ENCODE results near the gene SEMA3C.

DNA sequence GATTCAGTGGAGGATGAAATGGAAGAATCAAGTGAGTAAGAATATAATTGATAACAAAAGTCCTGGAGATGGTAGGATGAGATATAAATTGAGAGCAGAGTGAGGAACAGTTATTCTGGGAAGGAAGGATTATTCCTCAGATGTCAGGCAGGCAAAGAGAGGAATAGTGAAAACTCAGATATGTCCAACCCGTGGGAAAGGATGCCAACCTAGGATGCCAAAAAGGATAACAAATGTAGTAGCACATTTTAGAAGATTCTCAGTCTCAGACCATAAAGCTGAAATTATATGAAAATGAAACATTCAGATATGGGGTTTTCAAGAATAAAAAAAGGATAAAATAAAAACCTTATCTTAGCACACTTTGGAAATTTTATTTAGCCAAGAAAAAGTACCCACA is 131.1 kb downstream of the SEMA3C start:
- TF ChIP-seq, protein P1, sequence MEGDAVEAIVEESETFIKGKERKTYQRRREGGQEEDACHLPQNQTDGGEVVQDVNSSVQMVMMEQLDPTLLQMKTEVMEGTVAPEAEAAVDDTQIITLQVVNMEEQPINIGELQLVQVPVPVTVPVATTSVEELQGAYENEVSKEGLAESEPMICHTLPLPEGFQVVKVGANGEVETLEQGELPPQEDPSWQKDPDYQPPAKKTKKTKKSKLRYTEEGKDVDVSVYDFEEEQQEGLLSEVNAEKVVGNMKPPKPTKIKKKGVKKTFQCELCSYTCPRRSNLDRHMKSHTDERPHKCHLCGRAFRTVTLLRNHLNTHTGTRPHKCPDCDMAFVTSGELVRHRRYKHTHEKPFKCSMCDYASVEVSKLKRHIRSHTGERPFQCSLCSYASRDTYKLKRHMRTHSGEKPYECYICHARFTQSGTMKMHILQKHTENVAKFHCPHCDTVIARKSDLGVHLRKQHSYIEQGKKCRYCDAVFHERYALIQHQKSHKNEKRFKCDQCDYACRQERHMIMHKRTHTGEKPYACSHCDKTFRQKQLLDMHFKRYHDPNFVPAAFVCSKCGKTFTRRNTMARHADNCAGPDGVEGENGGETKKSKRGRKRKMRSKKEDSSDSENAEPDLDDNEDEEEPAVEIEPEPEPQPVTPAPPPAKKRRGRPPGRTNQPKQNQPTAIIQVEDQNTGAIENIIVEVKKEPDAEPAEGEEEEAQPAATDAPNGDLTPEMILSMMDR (IDR thresholded peaks at IDR 0.05): no peak
- no peak for TF ChIP-seq POLR2A (IDR thresholded peaks at IDR 0.05)
